Transverse colon (tissue), 4 donors: ENCODE measurements around the gene CCND1. TPM values are rescaled to one million over a fixed set of nuclear protein-coding genes. Genes with fewer than 3 reads are reported as not detected.

Source experiments
- DNase-seq: peaks from one replicate; pipeline ENCODE4 v3.0.0-alpha.2; 2019
- H3K27ac ChIP-seq, 4 donors: fragments of 200-600 bp; sonication (generic); 2 replicates each; pipeline ENCODE4 v1.5.1; 2016 to 2018; ENCODE audit warnings: inconsistent platforms in 4 of 4
- H3K27me3 ChIP-seq: fragments of 200-600 bp; sonication (generic); 2 replicates; pipeline ENCODE4 v1.5.1; 2017; ENCODE audit warnings: inconsistent platforms
- H3K36me3 ChIP-seq, 4 donors: fragments of 200-600 bp; sonication (generic); 2 replicates each; pipeline ENCODE4 v1.5.1; 2017 to 2019; ENCODE audit warnings: inconsistent platforms in 4 of 4
- H3K4me1 ChIP-seq, 4 donors: fragments of 200-600 bp; sonication (generic); 2 replicates each; pipeline ENCODE4 v1.5.1; 2017 to 2020; ENCODE audit warnings: inconsistent platforms in 4 of 4
- H3K4me3 ChIP-seq, 4 donors: fragments of 200-600 bp; sonication (generic); 1 replicate in 1 of 4; 2 replicates in 3 of 4; pipeline versions ENCODE4 v1.5.1 to v1.6.1; 2017 to 2019; ENCODE audit warnings: inconsistent platforms in 4 of 4
- H3K9me3 ChIP-seq, 2 donors: fragments of 200-600 bp; sonication (generic); 2 replicates each; pipeline ENCODE4 v1.5.1; 2017 to 2019; ENCODE audit warnings: inconsistent platforms in 2 of 2
- CTCF ChIP-seq, 5 experiments: fragments of 200-600 bp in 3 of 5; fragments of 450-650 bp in 2 of 5; sonication (generic) in 3 of 5; IDR thresholded peaks; 1 replicate in 2 of 5; 2 replicates in 3 of 5; pipeline ENCODE4 v1.5.1; 2016 to 2017; ENCODE audit warnings: antibody characterized with exemption in 5 of 5, inconsistent platforms in 3 of 5, mild to moderate bottlenecking in 2 of 5, moderate library complexity in 1 of 5
- EP300 ChIP-seq: sonication (generic); formaldehyde crosslinking; IDR thresholded peaks from one replicate; pipeline ENCODE4 v1.6.1; 2017; ENCODE audit warnings: antibody characterized with exemption, low read depth
- POLR2A ChIP-seq: fragments of 450-650 bp; IDR thresholded peaks from one replicate; pipeline ENCODE4 v1.6.1; 2016; ENCODE audit warnings: antibody characterized with exemption, mild to moderate bottlenecking, moderate library complexity
- POLR2AphosphoS5 ChIP-seq, 3 donors: sonication (generic); formaldehyde crosslinking; IDR thresholded peaks; one replicate each; pipeline ENCODE4 v1.6.1; 2016; ENCODE audit warnings: antibody characterized with exemption in 3 of 3
- WGBS, 2 donors: methylation state at CpG; one replicate each; pipeline ENCODE4 v1.1.5; 2018; ENCODE audit warnings: low coverage in 1 of 2; 5-methylcytosine and 5-hydroxymethylcytosine counted together
- in situ Hi-C, 4 donors: fragments of 200-750 bp; cut with MboI; loops; one replicate each; pipeline versions ENCODE4 v1.15.0 to v1.15.1; 2017; ENCODE audit warnings: low sequenced_read_pairs in 3 of 4, low pct_ligation_motif_present in 1 of 4, low pct_unique_long_range_greater_than_20kb in 1 of 4
- intact Hi-C: fragments of 100-400 bp; cut with DNase I; formaldehyde crosslinking; loops from one replicate; pipeline ENCODE4 v1.15.1; 2023; ENCODE audit warnings: low total_unique reads
- total RNA-seq, 4 donors: library from RNA; depleted of rRNA; stranded (reverse); fragments of >200 nt; gene quantifications; one replicate each; pipeline ENCODE4 v1.1.0, GENCODE V29; 2016

Gene CCND1
- total RNA-seq, 4 donors from 2014 or later: 26.4 to 78.0 (median 45.0) TPM

GRCh38 chr11:69642913-69643632 lies 2.1 kb downstream of the CCND1 start:
- in situ Hi-C loops (loop anchor here in 2 of 4 donors (5.0 to 25.0 kb wide), 3 partner anchors 206 to 538 kb away; partner anchors contain the start of gene MYEOV (in 1 of the 2)), intact Hi-C loops (loop anchor here (1.0 kb wide), 1 partner anchor 542 kb away; no protein-coding TSS in a partner anchor)
- Histone ChIP-seq H3K27ac (peak overlapping the region; percentile 82 to 89 (median 86)), H3K27me3 (peaks cover 41% of the 10 kb centered on the region), H3K4me1 (peaks cover 21 to 60% (median 54%) of the 10 kb centered on the region in 4 donors), H3K36me3 (no peaks in the 10 kb centered on the region), H3K9me3 (no peaks in the 10 kb centered on the region), H3K4me3 (peak overlapping the region; percentile 71 to 93 (median 78))
- TF ChIP-seq EP300 (no peak), POLR2A (peak; percentile 19), POLR2AphosphoS5 (IDR thresholded peaks at IDR 0.05) (peak; percentile 17 to 62 (median 58)), CTCF (IDR thresholded peaks at IDR 0.05) (peak; percentile 79 to 96 (median 90))
- 1% methylated on average over 20 of the region's 81 CpGs; no CpG with 5 or more reads in 1 of the 2 donors for WGBS, 2 donors
- DNase-seq: peak; percentile 86

GRCh38 chr11:69643646-69644045 lies 2.7 kb downstream of the CCND1 start:
- Histone ChIP-seq H3K27me3 (peaks cover 35% of the 10 kb centered on the region), H3K36me3 (no peaks in the 10 kb centered on the region), H3K4me3 (peak overlapping the region in 2 of 4 donors; percentile 76 to 79), H3K27ac (peak overlapping the region in 3 of 4 donors; percentile 22 to 89 (median 88)), H3K9me3 (no peaks in the 10 kb centered on the region), H3K4me1 (peaks cover 17 to 54% (median 49%) of the 10 kb centered on the region in 4 donors)
- no peak for DNase-seq
- in situ Hi-C loops: loop anchor here in 2 of 4 donors (5.0 to 25.0 kb wide), 3 partner anchors 206 to 539 kb away; partner anchors contain the start of gene MYEOV (in 1 of the 2)
- no peak for TF ChIP-seq POLR2AphosphoS5 (IDR thresholded peaks at IDR 0.05)
- peak in 2 of 5 experiments; percentile 23 to 33 for TF ChIP-seq CTCF (IDR thresholded peaks at IDR 0.05)
- WGBS, 2 donors: 59% methylated on average over 22 of the region's 27 CpGs; no CpG with 5 or more reads in 1 of the 2 donors
- intact Hi-C loops: loop anchor here (1.0 kb wide), 1 partner anchor 542 kb away; no protein-coding TSS in a partner anchor

GRCh38 chr11:69644071-69644961 lies 3.4 kb downstream of the CCND1 start:
- no peak overlapping the region for H3K4me3 ChIP-seq
- H3K9me3 ChIP-seq: no peaks in the 10 kb centered on the region
- TF ChIP-seq EP300 (no peak), POLR2AphosphoS5 (IDR thresholded peaks at IDR 0.05) (no peak), POLR2A (no peak), CTCF (IDR thresholded peaks at IDR 0.05) (peak in 2 of 5 experiments; percentile 19 to 37)
- intact Hi-C loops (no loop called here), in situ Hi-C loops (loop anchor here in 2 of 4 donors (5.0 to 25.0 kb wide), 3 partner anchors 207 to 540 kb away; partner anchors contain the start of gene MYEOV (in 1 of the 2))
- H3K27me3 ChIP-seq: peaks cover 29% of the 10 kb centered on the region
- peak; percentile 67 for DNase-seq
- H3K4me1 ChIP-seq: peaks cover 17 to 47% (median 42%) of the 10 kb centered on the region in 4 donors
- H3K36me3 ChIP-seq: no peaks in the 10 kb centered on the region
- 52% methylated on average over 18 of the region's 24 CpGs; no CpG with 5 or more reads in 1 of the 2 donors for WGBS, 2 donors
- H3K27ac ChIP-seq: peak overlapping the region in 3 of 4 donors; percentile 6 to 89 (median 41)
